Colonic mucosa (tissue), 4 donors: ENCODE results near the gene SLC7A5. TPM values are rescaled to one million over a fixed set of nuclear protein-coding genes. Genes with fewer than 3 reads are reported as not detected.
"Not testable (repeated sequence)": the region's sequence is repeated elsewhere in the genome, so short reads cannot be mapped to it uniquely, and the experiment has no call there.

Source experiments
- DNase-seq: peaks from one replicate; pipeline ENCODE4 v3.0.0-alpha.2; 2020
- H3K27ac ChIP-seq: fragments of 200-600 bp; one replicate; pipeline ENCODE4 v1.8.0; 2021
- H3K27me3 ChIP-seq: fragments of 200-600 bp; one replicate; pipeline ENCODE4 v1.8.0; 2021
- H3K36me3 ChIP-seq: fragments of 200-600 bp; one replicate; pipeline ENCODE4 v1.8.0; 2021
- H3K4me1 ChIP-seq: fragments of 200-600 bp; one replicate; pipeline ENCODE4 v1.8.0; 2021; ENCODE audit warnings: mild to moderate bottlenecking
- H3K4me3 ChIP-seq: fragments of 200-600 bp; one replicate; pipeline ENCODE4 v1.8.0; 2021
- H3K9ac ChIP-seq, 2 donors: one replicate each; pipeline ENCODE4 v1.7.0; 2013; ENCODE audit warnings: control low read depth in 2 of 2, low read depth in 2 of 2, low read length in 2 of 2
- H3K9me3 ChIP-seq: fragments of 200-600 bp; one replicate; pipeline ENCODE4 v1.8.0; 2021
- CTCF ChIP-seq: fragments of 200-600 bp; IDR thresholded peaks from one replicate; pipeline ENCODE4 v1.8.0; 2022; ENCODE audit warnings: antibody characterized with exemption, mild to moderate bottlenecking
- intact Hi-C: fragments of 100-400 bp; cut with DNase I; formaldehyde crosslinking; loops from one replicate; pipeline ENCODE4 v1.14.1; 2022
- total RNA-seq, 2 donors: library from RNA; stranded (reverse); fragmentation: NEBNext Ultra II Directional in 1 of 2; extraction: Animal tissue kit (Norgen Biotek cat#: 25700) in 1 of 2; gene quantifications; one replicate each; pipeline ENCODE4 v1.2.1, GENCODE V29; 2021
- donor health status: healthy.
- donor health status: DM: no; HTN: no; CAD: no.
- donor health status: DM: no; HTN: no; CAD: no.

The SLC7A5 gene
- total RNA-seq, 2 donors from 2014 or later, result 9.5 to 26.2 TPM

GRCh38 chr16:87881324-87882200 lies 12.3 kb upstream of the SLC7A5 start:
- H3K27ac ChIP-seq, result no peak overlapping the region
- no peak for DNase-seq
- TF ChIP-seq CTCF, result no peak
- no peaks in the 10 kb centered on the region for H3K36me3 ChIP-seq
- no peak overlapping the region for H3K4me3 ChIP-seq
- intact Hi-C loops, result no loop called here
- H3K27me3 ChIP-seq, result no peaks in the 10 kb centered on the region
- no peak overlapping the region for H3K9ac ChIP-seq
- H3K4me1 ChIP-seq, result no peaks in the 10 kb centered on the region
- no peaks in the 10 kb centered on the region for H3K9me3 ChIP-seq

- no peaks in the 10 kb centered on the region for H3K27me3 ChIP-seq
- H3K4me1 ChIP-seq, result no peaks in the 10 kb centered on the region
- no peak for DNase-seq
- no peak overlapping the region for H3K4me3 ChIP-seq
- H3K9ac ChIP-seq, result no peak overlapping the region
- H3K36me3 ChIP-seq, result no peaks in the 10 kb centered on the region
- intact Hi-C loops, result no loop called here
- H3K27ac ChIP-seq, result no peak overlapping the region
- no peaks in the 10 kb centered on the region for H3K9me3 ChIP-seq
- TF ChIP-seq CTCF, result no peak
Measured at GRCh38 chr16:87880117-87880696, 10.9 kb upstream of the SLC7A5 start.

GRCh38 chr16:87879411-87880013 lies 10.2 kb upstream of the SLC7A5 start:
- H3K9ac ChIP-seq, intact Hi-C loops, H3K4me1 ChIP-seq, H3K4me3 ChIP-seq, H3K27me3 ChIP-seq, H3K27ac ChIP-seq, H3K36me3 ChIP-seq, DNase-seq, H3K9me3 ChIP-seq: not testable (repeated sequence)

- no peak for DNase-seq
- intact Hi-C loops, result no loop called here
- H3K27me3 ChIP-seq, result no peaks in the 10 kb centered on the region
Measured at GRCh38 chr16:87878704-87879103, 9.4 kb upstream of the SLC7A5 start.

GRCh38 chr16:87877942-87878507 lies 8.7 kb upstream of the SLC7A5 start:
- no peaks in the 10 kb centered on the region for H3K27me3 ChIP-seq
- no peaks in the 10 kb centered on the region for H3K9me3 ChIP-seq
- no peak overlapping the region for H3K4me3 ChIP-seq
- no peak for DNase-seq
- no peak for TF ChIP-seq CTCF
- intact Hi-C loops, result no loop called here
- H3K4me1 ChIP-seq, result no peaks in the 10 kb centered on the region
- no peak overlapping the region for H3K9ac ChIP-seq
- H3K36me3 ChIP-seq, result no peaks in the 10 kb centered on the region
- H3K27ac ChIP-seq, result no peak overlapping the region

More at GRCh38 chr16:87878704-87879103, 9.4 kb upstream of the SLC7A5 start:
- Histone ChIP-seq H3K9ac (no peak overlapping the region), H3K36me3 (no peaks in the 10 kb centered on the region), H3K4me3 (no peak overlapping the region), H3K4me1 (no peaks in the 10 kb centered on the region), H3K27ac (no peak overlapping the region), H3K9me3 (no peaks in the 10 kb centered on the region)
- TF ChIP-seq CTCF, result no peak
